CD4-positive, alpha-beta T cell treated with Interleukin-6 for 4 hours (primary cell): ENCODE measurements around the gene KANSL1L.

Experiments
- DNase-seq: peaks from one replicate; pipeline ENCODE4 v3.0.0-alpha.2; 2020; ENCODE audit warnings: mixed read lengths

KANSL1L gene

GRCh38 chr2:210174086-210174485 lies 2.9 kb upstream of the KANSL1L start:
- no peak for DNase-seq

- no peak for DNase-seq
Measured at GRCh38 chr2:210172219-210172575, 988 bp upstream of the KANSL1L start.

DNA sequence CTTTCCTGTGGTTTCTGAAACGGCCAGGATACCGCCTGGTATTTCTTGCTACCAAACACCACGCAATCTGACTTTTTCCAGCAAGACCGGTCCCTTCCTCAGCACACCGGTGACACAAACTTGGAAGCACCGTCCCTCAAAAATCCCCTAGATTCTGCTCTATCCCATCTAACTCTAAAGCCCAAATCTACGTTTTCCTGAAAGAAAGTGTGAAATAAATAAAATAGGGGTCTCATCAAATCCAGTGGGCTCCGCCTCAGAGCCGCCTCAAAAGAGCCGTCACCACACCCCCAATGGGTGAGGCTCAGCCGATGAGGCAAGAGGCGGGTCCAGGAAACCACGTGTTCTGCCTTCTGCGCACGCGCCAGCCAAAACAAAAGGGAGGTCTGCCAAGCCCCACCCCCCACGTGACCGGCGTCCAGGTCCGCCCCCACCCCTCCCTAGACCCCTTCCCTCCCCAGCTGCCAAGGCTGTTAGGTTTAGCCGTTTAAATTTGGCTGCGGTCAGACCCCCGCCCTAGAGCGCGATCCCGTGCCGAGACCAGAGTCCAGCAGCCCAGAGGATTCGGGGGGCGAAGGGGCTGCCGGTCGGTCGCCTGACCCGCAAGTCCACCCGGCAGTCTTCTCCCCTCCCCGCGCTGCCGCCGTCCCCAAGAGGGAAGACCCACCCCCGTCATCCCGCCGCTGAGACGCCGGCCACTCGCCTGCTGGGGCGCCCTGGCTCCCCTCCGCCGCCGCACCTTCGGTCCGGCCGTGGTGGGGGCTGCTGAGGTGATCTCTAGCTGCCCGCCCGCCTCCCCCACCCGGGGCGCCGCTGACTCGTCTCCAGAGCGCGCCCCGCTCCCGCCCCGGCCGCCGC lies 534 bp downstream of the KANSL1L start:
- peak; percentile 96 for DNase-seq

DNA sequence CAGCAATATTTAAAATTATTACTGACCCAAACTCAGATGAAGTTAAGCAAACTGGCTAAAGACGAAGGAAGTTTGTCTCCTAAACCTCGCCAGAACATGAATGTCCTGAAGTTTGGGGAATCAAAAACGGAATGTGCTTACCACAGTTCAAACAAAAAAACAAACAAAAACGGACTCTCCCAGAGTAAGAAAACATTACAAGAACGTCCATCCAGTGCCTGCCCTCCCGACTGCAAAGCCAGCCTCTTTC lies 1.1 kb downstream of the KANSL1L start:
- no peak for DNase-seq

GRCh38 chr2:210169516-210170195 lies 1.6 kb downstream of the KANSL1L start:
- no peak for DNase-seq

GRCh38 chr2:210167227-210167626 lies 4.0 kb downstream of the KANSL1L start:
- no peak for DNase-seq

GRCh38 chr2:210162466-210163124 lies 8.6 kb downstream of the KANSL1L start:
- DNase-seq, result no peak

- no peak for DNase-seq
Measured at GRCh38 chr2:210159059-210159458, 12.2 kb downstream of the KANSL1L start.

- no peak for DNase-seq
Measured at GRCh38 chr2:210158236-210158635, 13.0 kb downstream of the KANSL1L start.

- no peak for DNase-seq
Measured at GRCh38 chr2:210157526-210157925, 13.7 kb downstream of the KANSL1L start.

DNA sequence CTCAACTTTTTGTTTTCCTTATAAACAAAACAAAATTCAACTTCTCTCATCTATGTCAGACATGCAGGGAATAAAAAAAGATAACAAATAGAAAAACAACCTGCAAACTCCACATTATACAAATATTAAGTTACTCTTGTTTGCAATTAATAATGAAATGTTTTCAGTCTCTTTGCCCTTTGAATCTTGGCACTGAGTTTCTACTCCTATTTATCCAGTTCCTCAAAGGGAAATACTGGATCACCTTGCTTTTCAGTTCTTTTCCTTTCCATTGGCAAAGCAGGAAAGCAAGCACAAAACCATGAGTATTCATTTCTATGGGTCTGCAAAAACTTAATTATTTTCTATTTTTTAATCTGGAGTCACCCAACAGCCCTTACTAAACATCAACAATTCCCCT lies 23.6 kb downstream of the KANSL1L start:
- DNase-seq, result no peak

DNA sequence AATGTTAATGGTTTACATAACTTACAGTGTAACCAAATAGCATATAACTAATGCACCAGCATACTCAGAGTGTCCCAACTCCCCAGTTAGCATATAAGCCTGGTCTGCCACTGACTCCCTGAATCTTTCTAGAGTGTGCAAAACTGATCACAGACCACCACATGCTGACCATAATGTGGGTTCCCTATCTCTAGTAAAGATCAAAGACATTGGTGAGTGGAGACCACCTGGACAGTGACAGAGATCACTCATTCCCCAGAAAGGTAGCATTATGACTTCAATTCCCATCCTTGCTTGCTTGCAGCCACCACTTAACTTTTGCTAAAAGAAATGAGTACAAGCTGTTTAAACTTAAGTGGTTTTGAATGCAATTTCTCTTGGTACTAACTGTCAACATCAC lies 39.0 kb downstream of the KANSL1L start:
- no peak for DNase-seq

- DNase-seq, result no peak
Measured at GRCh38 chr2:210128961-210129360, 42.2 kb downstream of the KANSL1L start.

- no peak for DNase-seq
Measured at GRCh38 chr2:210113614-210114235, 57.5 kb downstream of the KANSL1L start.

GRCh38 chr2:210112871-210113270 lies 58.3 kb downstream of the KANSL1L start:
- no peak for DNase-seq

- no peak for DNase-seq
Measured at GRCh38 chr2:210099940-210100339, 71.3 kb downstream of the KANSL1L start.

- DNase-seq, result no peak
Measured at GRCh38 chr2:210094787-210095186, 76.4 kb downstream of the KANSL1L start.

DNA sequence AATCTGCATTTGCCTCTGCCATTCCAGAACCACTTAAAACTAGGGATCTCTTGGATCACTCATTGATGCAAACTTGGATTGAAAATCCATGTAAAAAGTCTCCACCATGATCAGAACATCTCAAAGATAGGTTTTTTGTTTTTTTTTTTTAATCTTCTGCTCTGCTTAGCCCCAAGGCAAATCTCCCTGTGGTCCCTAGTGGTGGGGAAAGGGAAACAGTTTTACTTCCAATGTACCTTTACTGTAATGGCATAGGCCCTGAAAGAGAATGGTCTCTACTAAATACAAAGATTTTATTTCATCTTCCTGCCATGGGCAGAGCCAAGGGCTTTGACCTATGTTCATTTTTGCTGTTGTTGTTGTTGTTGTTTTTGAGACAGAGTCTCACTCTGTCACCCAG lies 78.4 kb downstream of the KANSL1L start:
- no peak for DNase-seq

DNA sequence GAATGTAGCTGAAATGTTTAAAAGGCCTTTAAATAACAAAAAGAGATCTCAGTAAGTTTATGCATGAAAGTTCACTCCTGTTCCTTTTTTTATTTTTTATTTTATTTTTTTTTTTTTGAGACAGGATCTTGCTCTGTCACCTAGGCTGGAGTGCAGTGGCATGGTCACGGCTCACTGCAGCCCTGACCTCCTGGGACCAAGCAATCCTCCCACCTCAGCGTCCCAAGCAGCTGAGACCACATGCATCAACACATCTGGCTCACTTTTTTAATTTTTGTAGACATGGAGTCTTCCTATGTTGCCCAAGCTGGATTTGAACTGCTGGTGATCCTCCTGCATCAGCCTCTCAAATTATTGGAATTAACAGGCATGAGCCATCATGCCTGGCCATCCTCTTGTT lies 84.3 kb downstream of the KANSL1L start:
- DNase-seq, result no peak

DNA sequence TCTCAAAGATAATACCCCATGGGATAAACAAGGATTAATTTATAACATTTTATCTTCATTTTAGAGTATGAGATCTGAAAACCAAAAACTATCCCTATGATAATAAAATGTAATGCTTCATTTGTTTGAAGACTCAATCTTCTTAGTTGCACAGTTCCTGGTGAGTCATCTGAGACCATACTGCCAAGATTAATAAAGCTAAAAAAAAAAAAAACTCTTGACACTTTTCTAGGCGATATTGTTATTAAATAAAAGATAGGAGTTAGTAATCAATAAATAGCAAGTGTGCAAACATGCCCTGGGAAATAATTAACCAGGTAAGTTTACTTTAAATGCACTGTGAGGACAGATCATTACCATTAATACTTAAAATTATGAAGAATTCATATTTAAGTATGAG lies 84.9 kb downstream of the KANSL1L start:
- no peak for DNase-seq

GRCh38 chr2:210072922-210073509 lies 98.2 kb downstream of the KANSL1L start:
- no peak for DNase-seq

DNA sequence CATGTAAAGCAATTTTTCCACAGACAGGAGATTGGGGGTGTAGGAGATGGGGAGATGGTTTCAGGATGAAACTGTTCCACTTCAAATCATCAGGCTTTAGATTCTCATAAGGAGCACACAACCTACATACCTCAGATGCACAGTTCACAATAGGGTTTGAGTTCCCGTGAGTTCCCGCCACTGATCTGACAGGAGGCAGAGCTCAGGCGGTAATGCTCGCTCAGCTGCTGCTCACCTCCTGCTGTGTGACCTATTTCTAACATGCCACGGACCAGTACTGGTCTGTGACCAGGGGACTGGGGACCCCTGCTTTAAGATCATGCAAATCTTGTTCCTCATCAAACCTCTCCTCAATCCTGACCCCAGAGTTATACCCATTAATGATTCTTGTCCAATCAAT lies 98.7 kb downstream of the KANSL1L start:
- no peak for DNase-seq

GRCh38 chr2:210063306-210063705 lies 107.9 kb downstream of the KANSL1L start:
- DNase-seq, result no peak
